HG03460 (cell line): ENCODE data around the gene MYO15A.

Experiments used
- ATAC-seq: cut with Tn5 transposase; IDR thresholded peaks from one replicate; pipeline ENCODE4 v1.9.1; 2021; ENCODE audit not compliant: unreplicated experiment

MYO15A gene

GRCh38 chr17:18108401-18109312 lies at the start of gene MYO15A:
Gene MYO15A (plus strand): TSS chr17:18108756. CDS start chr17:18118801, 10,045 bp downstream.
- no peak for ATAC-seq

- ATAC-seq, result no peak
Measured at GRCh38 chr17:18059283-18059682, 49.3 kb upstream of the MYO15A start.

GRCh38 chr17:18064053-18064452 lies 44.5 kb upstream of the MYO15A start:
- ATAC-seq, result no peak

GRCh38 chr17:18065546-18065945 lies 43.0 kb upstream of the MYO15A start:
- ATAC-seq, result no peak

GRCh38 chr17:18066866-18067265 lies 41.7 kb upstream of the MYO15A start:
- no peak for ATAC-seq

GRCh38 chr17:18069101-18069500 lies 39.5 kb upstream of the MYO15A start:
- ATAC-seq, result no peak

GRCh38 chr17:18070861-18071340 lies 37.7 kb upstream of the MYO15A start:
- no peak for ATAC-seq

GRCh38 chr17:18071751-18072150 lies 36.8 kb upstream of the MYO15A start:
- no peak for ATAC-seq

- no peak for ATAC-seq
Measured at GRCh38 chr17:18074566-18075272, 33.8 kb upstream of the MYO15A start.

GRCh38 chr17:18076936-18077335 lies 31.6 kb upstream of the MYO15A start:
- ATAC-seq, result no peak

- ATAC-seq, result no peak
Measured at GRCh38 chr17:18079543-18079942, 29.0 kb upstream of the MYO15A start.

- no peak for ATAC-seq
Measured at GRCh38 chr17:18084256-18084655, 24.3 kb upstream of the MYO15A start.

- peak; percentile 89 for ATAC-seq
Measured at GRCh38 chr17:18087610-18088491, 20.7 kb upstream of the MYO15A start, which contains the start of gene DRG2. Gene DRG2 (plus strand): TSS chr17:18087948. CDS start chr17:18088024, 76 bp downstream.

- no peak for ATAC-seq
Measured at GRCh38 chr17:18089613-18090012, 18.9 kb upstream of the MYO15A start.

GRCh38 chr17:18093616-18094408 lies 14.7 kb upstream of the MYO15A start:
- ATAC-seq, result no peak

GRCh38 chr17:18094409-18094807 lies 14.1 kb upstream of the MYO15A start:
- ATAC-seq, result no peak

GRCh38 chr17:18099516-18099915 lies 9.0 kb upstream of the MYO15A start:
- ATAC-seq, result no peak

- ATAC-seq, result no peak
Measured at GRCh38 chr17:18100616-18101015, 7.9 kb upstream of the MYO15A start.

- ATAC-seq, result no peak
Measured at GRCh38 chr17:18101828-18102227, 6.7 kb upstream of the MYO15A start.

- ATAC-seq, result no peak
Measured at GRCh38 chr17:18102640-18103039, 5.9 kb upstream of the MYO15A start.
